Superior temporal gyrus (tissue), 1 donor: ENCODE measurements around the gene SPATA13.
"Not testable (repeated sequence)": the region's sequence is repeated elsewhere in the genome, so short reads cannot be mapped to it uniquely, and the experiment has no call there.

ENCODE experiments used
- DNase-seq: peaks from one replicate; pipeline ENCODE4 v3.0.0-alpha.2; 2016; ENCODE audit errors: extremely low spot score

SPATA13 gene

DNA sequence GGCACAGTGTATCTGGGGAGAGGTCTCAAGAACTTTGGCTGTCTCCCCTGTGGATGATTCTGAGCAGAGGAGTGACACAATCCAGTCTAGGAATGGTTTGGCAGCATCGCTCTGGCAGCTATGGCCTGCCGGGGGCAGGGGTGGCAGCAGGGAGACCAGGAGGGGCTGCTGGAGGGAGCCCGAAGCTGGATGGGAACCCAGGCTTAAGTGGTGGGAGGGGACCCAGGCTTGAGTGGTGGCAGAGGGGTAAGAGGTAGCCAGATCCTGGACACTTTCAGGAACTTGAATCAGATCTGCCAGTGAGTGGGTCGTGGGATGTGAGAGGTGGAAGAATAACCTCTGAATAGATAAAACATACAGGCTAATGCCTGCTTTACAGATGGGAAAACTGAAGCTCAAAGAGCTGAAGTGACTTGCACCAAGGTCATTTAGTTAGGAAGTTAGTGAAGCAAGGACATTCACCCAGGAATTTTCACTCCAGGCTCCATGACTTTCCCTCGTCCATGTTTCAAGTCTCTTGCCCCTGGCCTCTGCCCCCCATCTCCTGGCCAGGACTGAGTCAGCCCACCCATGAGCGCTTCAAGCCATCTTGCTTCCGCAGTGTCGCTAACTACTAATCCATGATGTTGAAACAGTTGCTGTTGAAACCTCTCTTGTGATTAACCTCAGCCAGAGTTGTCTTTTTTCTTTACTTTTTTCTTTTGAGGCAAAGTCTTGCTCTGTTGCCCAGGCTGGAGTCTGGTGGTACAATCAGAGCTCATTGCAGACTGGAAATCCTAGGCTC, 119.0 kb downstream of the SPATA13 start:
- no peak for DNase-seq

DNA sequence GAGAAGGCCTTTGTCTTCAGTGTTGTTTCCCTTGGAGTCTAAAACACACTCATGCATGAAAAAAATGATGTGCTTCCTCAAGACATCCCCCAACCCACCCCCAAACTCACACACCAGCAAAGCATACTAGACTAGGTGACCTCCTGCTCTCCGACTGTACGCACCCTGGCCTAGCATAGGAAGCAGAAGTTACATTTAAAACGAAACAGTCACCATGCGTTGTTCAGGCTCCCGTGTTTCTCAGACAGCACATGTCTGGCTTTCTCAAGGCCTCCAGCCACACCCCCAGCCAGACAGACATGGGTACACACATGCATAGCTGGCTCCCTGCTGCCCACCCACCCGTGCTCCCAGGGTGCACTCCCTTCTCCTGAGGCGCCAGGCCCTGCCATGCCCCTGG, 120.2 kb downstream of the SPATA13 start:
- DNase-seq: no peak

DNA sequence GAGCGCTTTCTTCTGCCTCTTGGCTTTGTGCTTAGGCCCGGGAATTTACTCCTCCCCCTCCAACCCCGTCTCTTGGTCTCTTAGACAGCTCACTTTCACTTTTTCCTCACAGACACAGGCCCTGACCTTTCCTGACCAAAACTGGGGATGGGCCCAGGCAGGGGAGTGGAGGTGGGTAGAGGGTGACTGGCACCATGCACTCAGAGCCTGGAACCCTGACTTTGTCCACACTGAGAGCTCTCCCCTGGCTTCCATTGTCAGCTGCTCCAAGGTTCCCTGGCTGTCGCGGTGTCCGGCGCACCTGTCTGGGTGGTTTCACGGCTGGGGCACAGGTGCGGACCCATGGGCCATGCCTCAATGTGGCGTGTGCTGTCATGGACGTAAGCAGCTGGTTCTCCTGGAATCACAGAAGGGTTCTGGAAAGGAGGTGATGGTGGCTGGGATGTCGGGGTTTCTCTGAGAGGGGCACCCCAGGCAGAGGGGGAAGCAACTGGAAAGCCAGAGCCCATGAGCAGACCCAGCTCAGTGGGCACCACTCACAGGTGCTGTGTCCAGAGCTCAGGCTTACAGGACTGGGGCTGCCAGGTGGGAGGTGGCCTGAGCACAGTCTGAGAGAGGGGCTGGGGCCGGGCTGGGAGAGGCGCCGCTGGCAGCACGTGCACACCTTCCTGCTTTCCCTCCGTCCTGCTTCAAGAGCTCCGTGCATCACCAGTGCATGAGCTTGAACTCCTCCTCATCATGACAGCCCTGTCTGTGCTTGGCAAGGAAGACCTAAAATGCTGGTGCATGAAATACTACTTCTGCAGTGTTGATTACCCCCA, 120.9 kb downstream of the SPATA13 start:
- DNase-seq: no peak

DNA sequence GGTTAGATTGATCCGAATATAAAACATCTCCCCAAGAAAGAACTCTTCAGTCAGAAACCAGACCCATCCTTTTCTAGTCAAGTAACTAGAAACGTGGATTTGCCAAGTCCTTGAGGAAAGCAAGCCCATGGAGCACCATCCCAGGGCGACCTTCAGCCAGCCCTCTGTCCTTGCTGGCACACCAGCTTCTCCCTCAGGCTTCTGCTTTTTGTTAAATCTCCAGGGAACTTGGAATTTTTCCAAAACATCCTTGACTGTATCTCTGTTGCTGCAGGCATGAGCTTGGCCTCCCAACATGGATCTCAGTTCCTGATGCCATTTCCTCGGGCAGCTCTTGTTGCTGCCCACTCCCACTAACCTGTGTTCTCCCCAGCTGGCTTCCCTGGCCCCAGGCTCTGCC, 121.7 kb downstream of the SPATA13 start:
- no peak for DNase-seq

DNA sequence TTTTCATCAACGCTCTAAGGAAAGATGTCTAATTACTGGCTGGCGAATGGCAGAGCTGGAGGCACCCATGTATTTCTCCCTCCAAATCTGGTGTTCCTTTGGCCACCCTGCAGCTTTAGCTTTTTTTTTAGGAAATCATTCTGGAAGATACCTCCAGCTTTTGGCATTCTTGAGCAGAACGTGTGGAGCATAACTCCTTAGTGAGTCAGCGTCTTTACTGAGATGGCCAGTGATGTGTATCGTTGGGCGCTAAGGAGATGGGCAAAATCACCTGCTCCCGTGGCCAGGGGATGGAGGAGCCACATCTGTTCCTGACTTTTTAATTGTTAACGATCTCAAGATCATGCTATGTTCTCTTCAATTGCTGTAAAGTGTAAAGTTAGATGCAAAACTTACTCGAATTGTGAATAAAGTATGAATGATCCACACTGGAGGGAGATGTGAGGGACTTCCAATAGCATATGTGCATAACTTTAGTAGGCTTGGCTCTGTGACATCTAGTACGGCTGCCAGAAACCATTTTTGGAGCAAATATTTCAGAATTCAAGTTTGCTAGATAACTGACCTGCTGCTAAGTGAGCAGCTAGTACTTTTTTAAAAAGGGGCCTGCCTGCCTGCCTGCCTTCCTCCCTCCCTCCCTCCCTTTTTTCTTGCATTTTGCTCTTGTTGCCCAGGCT, 124.5 kb downstream of the SPATA13 start:
- no peak for DNase-seq

DNA sequence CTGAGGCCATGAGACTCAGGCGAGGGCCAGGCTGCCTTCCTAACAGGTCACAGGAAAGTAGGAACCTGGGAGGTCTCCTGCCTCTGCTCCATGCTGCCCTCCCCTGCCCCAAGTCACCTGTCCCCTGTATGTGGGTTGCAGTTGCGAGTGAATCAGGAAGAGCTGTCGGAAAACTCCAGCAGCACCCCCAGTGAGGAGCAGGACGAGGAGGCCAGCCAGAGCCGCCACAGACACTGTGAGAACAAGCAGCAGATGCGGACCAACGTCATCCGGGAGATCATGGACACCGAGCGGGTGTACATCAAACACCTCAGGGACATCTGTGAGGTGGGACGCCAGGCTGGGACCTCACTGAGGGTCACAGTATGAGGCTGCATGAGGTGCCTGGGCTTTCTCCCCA, 126.1 kb downstream of the SPATA13 start:
- no peak for DNase-seq

DNA sequence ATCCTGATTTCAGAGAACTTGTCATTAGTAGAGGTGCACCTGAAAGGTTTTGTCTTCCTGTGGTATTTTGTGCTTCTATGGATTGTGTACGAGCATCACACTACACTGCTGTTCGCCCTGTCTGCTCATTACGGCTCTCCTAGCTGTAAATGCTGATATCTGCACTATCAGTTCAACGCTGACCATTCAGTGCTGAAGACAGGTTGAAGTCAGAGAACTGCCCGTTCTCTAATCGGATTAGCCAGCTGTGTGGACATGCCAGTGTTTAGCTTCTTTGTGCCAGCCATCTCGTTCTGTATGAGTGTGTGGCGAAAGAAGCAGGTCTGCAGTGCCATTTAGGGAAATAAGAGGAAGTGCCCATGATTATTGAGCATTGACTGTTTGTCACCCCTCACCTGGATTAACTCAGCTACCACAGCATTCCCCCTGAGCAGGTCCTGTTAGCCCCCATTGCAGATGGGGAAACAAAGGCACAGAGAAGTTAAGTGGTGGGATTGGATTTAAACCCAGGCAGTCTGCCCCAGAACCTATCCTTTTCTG, 127.3 kb downstream of the SPATA13 start:
- DNase-seq: no peak

DNA sequence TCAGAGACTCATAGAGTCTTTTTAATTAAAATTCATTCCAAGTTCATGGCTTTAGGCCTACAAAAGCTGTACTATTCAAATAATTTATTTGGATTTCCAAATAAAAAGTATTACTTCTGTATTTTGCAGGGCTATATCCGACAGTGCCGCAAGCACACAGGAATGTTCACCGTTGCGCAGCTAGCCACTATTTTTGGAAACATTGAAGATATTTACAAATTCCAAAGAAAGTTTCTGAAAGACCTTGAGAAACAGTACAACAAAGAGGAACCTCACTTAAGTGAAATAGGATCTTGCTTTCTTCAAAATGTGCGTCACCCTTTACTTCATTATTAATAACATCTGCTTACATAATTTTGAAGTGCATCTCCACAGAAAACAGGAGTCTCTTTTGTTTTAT, 128.3 kb downstream of the SPATA13 start:
- no peak for DNase-seq

DNA sequence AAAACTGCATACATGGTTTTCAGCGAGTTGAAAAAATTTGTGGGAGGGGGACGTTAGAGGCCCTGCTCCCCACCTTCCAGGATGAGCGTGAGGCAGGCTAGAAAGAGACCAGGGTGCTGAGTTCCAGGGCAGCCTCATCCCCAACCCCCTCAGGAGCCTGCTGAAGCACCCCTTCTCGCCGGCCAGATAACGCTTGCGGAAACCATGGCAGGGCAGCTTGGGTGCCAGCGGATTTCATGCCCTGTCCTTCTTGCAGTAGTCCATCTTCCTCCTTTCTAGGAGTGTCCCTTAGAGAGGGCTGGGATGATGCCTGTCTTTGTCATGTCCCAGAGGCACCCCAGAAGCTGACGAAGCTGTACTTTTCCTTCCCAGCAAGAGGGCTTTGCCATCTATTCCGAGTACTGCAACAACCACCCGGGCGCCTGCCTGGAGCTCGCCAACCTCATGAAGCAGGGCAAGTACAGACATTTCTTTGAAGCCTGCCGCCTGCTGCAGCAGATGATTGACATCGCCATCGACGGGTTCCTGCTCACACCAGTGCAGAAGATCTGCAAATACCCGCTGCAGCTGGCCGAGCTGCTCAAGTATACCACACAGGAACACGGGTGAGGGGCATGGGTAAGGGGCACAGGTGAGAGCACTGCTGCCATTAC, 129.9 kb downstream of the SPATA13 start:
- no peak for DNase-seq

DNA sequence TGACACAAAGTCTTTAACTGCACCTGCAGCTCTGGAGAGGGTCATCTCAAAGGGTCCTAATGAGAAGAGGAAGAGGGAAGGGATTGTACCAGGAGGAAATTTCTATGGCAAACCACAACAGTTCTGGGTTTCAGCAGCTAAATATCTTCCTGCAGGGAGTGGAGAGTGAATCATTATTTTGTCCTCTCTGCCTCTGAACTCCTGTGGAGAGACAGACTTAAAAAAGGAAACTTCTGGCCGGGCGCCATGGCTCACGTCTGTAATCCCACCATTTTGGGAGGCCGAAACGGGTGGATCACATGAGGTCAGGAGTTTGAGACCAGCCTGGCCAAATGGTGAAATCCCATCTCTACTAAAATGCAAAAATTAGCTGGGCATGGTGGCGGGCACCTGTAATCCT, 132.0 kb downstream of the SPATA13 start:
- no peak for DNase-seq

DNA sequence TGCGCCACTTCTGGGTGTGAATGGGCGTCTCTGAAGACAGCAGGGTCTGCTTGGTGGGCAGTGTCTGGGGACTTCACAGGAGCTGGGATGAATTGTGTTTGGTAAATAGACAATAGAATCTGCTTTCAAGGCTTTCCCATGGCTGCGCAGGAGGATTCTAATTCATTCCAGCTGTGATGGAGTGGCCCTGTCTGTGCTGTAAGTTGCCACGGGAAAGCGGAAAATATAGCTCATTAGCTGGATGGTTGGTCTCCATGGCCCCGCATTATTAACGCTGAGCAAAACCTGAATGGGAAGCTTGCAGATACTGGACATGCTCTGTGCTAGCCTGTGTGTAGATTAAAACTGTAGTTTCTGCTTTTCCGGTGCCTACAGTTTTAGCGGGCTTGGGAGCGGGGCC, 133.2 kb downstream of the SPATA13 start:
- DNase-seq: no peak

DNA sequence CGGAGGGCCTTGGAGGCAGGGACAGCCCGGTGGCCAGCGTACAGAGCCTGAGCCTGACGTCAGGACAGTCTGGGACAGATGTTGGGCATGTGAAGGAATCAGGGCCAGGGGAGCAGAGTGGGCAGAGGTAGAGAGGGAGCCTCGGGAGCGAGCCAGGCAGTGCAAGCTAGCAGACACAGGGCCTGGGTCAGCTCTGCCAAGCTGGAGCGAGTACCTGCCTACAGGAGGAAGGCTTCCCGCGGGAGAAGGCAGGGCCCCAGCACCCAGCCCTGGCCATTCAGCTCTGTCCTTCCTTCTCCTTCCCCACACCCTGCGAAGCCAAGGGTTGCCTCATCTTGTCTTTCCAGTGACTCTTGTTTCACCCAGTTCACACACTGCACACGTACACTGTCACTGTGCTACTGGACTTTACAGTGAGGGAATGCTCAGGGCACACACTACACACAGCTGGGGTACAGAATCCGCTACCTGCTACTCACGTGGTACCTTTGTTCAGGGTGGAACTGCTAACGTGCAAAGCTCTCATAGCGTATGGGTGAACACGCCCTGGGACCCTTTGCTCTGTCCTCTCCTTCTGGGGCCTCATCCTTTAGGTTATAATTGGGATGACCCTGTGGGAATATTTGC, 139.1 kb downstream of the SPATA13 start:
- no peak for DNase-seq

DNA sequence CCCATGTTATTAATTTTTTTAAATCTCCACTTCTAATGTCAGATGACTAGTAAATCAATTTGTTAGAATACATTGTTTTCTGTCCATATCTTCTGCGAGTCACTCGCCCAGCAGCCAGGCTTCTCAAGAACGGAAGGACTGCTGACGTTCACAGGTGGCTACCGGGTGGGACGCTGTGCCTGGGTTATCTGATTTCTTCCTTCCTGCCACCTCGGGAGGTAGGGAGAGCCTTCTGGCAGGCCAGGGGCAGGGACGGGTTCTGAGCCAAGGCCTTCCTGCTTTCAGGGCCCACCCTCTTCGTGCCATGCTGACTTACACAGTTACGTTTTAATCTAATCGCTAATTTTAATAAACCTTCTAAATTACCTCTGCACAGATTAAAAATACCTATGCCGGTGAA, 140.9 kb downstream of the SPATA13 start:
- no peak for DNase-seq

DNA sequence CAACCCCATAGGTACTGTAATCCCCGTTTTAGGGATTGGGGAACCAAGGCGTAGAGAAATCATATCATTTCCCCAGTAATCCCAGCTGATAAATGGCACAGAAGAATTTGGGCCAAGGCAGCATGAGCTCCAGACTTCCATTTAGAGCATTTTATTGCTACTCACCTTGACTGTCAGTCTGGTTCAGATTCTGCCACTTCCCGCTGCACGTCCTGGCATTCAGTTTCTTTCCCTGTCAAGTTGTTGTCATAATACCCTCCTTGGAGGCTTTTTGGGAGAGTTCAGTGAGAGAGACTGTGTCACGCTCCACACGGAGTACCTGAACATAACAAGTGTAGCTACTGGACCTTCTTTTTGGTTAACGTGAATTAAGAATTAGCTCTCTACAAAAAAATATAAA, 141.4 kb downstream of the SPATA13 start:
- DNase-seq: no peak

DNA sequence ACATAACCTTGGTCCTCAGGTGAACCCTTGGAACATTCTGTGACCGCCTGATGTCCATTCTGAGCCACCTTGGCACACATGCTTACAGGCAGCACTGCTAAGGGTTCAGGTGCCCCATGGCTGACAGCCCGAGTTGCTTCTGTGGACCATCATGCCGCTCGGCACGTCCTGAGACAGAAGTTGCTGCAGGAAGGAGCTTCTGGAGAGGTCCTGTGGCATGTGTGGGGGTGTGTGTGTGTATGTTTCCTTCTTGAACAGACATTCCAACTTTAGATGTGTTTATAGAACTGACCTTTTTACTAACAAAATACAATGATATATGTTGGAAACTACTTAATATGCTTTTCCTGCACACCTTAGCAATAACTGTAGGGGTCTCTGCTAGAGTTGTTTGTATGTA, 144.1 kb downstream of the SPATA13 start:
- no peak for DNase-seq

DNA sequence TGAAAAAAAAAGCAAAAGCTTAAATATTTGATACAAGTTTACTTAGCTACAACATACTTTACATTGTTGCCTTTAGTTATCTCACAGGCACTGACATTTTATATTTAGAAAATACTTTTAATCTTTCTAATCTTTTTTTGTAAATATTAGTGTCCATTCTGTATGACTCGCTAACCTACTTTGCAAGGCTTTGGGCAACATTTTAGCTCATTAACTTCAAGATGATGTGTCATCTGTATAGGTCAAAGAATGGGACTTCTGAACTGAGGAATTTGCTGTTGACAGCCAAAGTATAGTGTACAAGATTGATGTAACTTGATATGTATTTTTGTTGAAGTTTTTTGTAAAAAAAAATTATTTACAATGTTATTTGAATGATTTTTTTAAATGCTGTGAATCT, 146.1 kb downstream of the SPATA13 start:
- DNase-seq: no peak

DNA sequence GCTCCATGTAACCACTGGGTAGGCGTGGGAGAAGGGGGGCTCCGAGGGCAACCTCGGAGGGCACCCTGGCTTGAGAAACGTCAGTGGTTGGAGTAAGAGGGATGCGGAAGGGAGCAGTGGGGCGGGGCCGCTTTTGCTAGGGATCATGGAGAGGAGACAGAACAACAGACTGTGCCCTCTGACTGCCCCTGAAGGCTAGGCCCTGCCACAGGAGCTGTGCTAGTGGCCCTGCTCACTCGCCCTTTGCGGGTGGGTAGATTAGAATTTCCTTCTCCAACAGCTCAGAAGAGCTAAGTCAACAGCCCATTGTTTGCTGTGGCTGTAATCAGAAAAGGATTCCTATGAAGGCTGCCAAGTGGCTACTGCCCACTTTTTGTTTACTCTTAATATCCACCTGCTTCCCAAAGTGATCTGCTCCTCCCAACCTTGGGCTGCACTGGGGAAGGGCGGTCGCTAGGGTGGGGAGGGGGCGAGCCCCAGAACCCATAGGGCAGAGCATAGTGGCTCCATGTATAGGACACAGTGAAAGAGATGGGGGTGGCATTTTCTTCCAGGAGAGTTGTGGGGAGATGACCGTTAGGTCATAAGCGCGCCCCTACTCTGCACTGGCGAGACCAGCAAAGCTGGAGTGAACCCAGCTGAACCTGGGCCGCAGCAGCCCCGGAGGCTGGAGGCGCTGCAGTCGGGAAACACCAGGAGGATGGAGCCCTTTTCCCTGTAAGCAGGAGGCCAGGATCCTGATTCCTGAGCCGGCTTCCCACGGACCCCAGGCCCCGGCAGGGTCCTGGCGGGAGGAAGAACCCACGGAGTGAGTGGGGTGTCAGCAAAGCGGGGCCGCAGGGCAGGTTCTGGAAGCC, 146.9 kb downstream of the SPATA13 start:
- no peak for DNase-seq

DNA sequence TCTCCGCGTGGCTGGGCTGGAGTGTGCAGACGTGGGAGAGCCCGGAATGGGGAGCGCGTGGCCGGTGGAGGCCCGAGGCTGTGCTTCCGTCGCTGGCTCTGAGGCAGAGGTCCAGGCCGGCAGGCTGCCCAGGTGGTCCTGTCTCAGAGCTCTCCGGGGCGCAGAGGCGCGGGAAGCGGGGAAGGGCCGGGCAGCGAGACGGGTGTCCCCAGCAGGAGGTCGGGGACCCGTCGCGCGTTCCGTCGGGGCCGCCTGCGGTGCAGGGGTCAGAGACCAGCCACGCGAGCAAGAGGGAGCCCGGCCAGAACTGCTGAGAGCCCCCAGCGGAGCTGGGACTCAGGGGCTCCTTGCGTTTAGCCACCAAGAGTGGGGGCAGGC, 147.5 kb downstream of the SPATA13 start:
- no peak for DNase-seq

DNA sequence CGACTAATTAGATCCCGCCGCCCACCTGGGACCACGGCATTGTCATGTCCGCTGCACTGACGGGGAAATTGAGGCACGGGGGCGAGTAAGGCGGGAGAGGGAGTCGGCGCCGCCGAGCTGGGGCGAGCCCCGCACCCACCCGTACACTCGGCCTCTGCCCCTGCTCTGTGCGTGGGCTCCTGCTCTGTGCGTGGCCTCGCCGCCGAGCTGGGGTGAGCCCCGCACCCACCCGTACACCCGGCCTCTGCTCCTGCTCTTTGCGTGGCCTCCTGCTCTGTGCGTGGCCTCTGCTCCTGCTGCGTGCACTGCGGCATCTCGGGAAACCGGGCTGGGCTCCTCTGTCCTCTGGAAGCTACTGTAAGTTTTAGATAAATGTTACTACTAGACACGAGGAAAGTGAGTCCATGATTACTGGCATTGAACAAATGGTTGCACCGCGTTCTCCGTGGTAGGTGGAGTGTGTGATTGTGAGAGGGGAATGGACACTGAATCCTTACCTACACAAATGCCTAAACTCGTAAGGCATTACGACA, 148.0 kb downstream of the SPATA13 start:
- no peak for DNase-seq

DNA sequence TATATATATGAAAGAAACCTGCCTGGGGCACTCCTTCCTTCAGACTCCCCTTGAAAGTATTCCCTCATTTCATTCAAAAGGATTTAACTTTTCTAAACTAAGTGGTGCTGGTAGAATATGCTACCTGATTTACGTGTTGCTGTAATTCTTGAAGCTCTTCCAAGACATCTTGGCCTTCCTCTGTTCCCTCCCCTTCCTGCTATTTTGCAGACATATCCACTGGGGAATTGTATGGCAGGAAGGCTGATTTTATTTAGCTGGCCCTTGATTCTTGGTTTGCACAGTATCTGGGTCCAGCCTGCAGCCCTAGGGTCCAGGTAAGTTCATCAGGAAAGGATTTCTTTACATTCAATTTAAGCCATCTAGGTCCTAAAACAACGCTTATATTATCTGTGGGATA, 148.8 kb downstream of the SPATA13 start, which contains the start of gene C1QTNF9:
TSS of gene C1QTNF9 (plus strand) at position 281 of the 400 bp plus-strand sequence. CDS start 6,424 bp downstream, outside the sequence.
- not testable (repeated sequence) for DNase-seq
